ENCODE data around the gene CYP8B1.

The CYP8B1 gene

DNA sequence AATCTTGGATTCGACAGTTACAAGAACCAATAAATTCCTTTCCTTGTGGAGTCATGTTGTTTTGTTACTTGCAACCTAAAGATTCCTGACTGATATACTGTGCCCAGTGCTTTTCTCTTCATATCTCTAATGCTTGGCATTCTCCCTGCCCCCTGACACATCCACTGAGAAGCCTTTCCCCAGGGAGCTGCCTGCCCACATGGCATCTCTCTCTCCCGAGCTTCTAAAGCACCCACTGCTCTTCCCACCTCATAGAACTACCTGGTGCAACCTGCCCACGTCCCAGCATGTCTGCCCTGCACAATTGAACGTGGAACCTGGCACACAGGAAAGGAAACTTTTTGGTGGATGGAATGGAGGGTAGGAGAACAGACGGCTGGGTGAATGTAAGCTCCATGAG lies 6.8 kb downstream of the CYP8B1 start:
- H3K4me3 ChIP-seq (ENCODE audit: low read depth, low read length): no peak overlapping the region
- DNase-seq (ENCODE audit: low read depth): no peak
- TF ChIP-seq, protein P1, sequence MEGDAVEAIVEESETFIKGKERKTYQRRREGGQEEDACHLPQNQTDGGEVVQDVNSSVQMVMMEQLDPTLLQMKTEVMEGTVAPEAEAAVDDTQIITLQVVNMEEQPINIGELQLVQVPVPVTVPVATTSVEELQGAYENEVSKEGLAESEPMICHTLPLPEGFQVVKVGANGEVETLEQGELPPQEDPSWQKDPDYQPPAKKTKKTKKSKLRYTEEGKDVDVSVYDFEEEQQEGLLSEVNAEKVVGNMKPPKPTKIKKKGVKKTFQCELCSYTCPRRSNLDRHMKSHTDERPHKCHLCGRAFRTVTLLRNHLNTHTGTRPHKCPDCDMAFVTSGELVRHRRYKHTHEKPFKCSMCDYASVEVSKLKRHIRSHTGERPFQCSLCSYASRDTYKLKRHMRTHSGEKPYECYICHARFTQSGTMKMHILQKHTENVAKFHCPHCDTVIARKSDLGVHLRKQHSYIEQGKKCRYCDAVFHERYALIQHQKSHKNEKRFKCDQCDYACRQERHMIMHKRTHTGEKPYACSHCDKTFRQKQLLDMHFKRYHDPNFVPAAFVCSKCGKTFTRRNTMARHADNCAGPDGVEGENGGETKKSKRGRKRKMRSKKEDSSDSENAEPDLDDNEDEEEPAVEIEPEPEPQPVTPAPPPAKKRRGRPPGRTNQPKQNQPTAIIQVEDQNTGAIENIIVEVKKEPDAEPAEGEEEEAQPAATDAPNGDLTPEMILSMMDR (conservative IDR thresholded peaks at IDR 0.05; ENCODE audit: low read depth, low read length): no peak

DNA sequence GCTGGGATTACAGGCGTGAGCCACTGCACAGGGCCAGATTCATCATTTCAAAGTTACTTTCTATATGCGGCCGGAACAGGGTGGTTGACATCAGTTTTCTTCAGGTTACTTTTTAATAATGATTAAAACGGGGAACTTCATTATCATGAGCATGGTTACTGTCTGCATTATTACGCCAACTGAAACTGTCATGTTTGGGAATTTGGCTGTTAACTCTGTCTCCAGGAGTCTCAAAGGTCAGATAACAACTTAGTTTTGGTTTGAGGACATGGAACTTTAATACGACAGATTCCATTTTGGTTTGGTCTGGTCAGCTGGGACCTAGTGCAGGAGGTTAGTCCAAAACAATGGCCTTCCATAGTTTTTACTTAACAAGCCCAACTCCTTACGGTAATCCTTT lies 8.5 kb downstream of the CYP8B1 start:
- no peak overlapping the region for H3K4me3 ChIP-seq (ENCODE audit: low read depth, low read length)
- TF ChIP-seq, protein P1 (conservative IDR thresholded peaks at IDR 0.05; ENCODE audit: low read depth, low read length): no peak
- DNase-seq (ENCODE audit: low read depth): no peak

- TF ChIP-seq, protein P1 (conservative IDR thresholded peaks at IDR 0.05; ENCODE audit: low read depth, low read length): no peak
- no peak overlapping the region for H3K4me3 ChIP-seq (ENCODE audit: low read depth, low read length)
- no peak for DNase-seq (ENCODE audit: low read depth)
Measured at GRCh38 chr3:42865256-42865655, 10.4 kb downstream of the CYP8B1 start.

- TF ChIP-seq, protein P1 (conservative IDR thresholded peaks at IDR 0.05; ENCODE audit: low read depth, low read length): no peak
Measured at GRCh38 chr3:42864321-42864950, 11.2 kb downstream of the CYP8B1 start.

GRCh38 chr3:42856544-42856943 lies 19.1 kb downstream of the CYP8B1 start:
- TF ChIP-seq, protein P1 (conservative IDR thresholded peaks at IDR 0.05; ENCODE audit: low read depth, low read length): no peak
- DNase-seq (ENCODE audit: low read depth): no peak

More at GRCh38 chr3:42864321-42864950, 11.2 kb downstream of the CYP8B1 start:
- H3K4me3 ChIP-seq (ENCODE audit: low read depth, low read length): no peak overlapping the region
- DNase-seq (ENCODE audit: low read depth): no peak

DNA sequence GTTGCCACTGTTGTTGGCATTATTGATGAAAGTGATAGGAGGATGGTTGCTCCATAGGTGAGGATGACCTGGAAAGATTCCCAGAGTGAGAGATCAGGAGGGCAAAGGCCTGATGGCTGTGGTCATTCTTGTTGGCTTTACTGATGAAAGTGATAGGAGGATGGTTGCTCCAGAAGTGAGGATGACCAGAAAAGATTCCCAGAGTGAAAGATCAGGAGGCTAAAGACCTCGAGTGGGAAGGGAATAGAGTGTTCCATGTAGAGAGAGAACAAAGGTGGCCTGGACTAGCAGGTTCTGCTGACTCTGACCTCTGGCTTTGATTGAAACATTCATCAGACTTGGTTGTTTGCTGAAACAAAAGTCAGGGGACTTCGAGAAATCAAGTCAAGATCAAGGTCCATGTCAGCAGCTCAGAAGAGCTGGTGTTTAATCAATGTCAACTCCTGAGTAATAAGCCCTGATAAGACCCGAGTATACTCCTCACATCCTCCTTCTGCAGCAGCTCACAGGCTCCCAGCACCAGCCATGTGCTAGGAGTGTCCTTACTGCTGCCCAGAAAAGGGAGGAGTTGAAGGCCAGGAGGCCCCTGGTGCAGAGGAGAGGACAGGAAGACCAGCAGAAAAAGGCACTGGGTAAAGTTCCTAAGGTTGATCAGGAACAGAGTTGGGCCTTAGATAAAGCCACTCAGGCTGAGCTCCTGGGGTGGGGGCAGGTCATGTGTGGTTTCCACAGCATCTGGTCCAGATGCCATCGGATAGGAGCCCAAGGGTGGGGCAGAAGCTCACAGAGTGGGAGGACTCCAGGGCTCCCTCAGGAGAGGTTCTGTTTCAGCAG lies 19.9 kb downstream of the CYP8B1 start:
- H3K4me3 ChIP-seq (ENCODE audit: low read depth, low read length): no peak overlapping the region
- no peak for DNase-seq (ENCODE audit: low read depth)
- TF ChIP-seq, protein P1 (conservative IDR thresholded peaks at IDR 0.05; ENCODE audit: low read depth, low read length): no peak

More at GRCh38 chr3:42856544-42856943, 19.1 kb downstream of the CYP8B1 start:
- H3K4me3 ChIP-seq (ENCODE audit: low read depth, low read length): no peak overlapping the region
